Panc1 (cell line): Measurements from ENCODE around the gene NCKAP5.

Experiments used
- CTCF ChIP-seq: fragments of 450-650 bp; IDR thresholded peaks from 2 replicates; pipeline ENCODE4 v1.5.1; 2017; ENCODE audit warnings: mild to moderate bottlenecking
- POLR2AphosphoS5 ChIP-seq: IDR thresholded peaks from 2 replicates; pipeline ENCODE4 v1.6.1; 2012; ENCODE audit warnings: mild to moderate bottlenecking, low read depth, low read length, moderate library complexity
- TCF7L2 ChIP-seq: IDR thresholded peaks from 2 replicates; pipeline ENCODE4 v1.6.1; 2011; ENCODE audit warnings: mild to moderate bottlenecking, low read depth, low read length, inconsistent platforms

DNA sequence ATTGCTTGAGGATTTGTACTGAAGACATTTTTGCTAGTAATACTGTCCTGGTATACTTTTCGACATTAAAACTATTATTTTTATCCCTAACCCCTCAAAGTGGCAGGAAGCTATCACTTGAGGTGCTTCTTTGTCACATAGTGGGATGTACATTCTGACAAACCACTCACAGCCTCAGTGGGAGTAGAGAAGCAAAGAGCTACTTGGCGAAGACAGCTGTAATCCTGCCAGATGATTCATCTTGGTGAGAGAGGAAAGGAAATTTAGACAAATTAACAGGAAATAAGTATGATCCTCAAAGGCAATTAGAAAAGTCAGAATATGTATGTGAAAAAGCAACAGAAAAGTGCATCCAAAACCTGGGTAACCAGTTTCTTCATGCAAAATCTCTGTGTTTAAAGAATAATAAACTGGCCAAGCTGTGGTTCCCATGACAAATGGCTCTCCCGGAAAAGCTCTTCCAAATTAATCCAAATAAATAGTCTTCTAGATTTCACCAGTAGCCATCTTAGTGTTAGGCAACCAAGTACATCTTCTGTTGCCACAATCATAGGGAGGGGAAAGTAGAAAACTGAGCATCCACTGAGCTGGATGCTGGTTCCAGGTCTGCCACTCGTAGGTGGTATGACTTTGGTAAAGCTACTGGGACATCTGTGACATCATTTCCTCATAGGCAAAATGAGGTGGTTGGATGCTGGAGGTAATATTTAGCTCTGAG lies 590.3 kb downstream of the NCKAP5 start:
- TF ChIP-seq CTCF (no peak), POLR2AphosphoS5 (no peak), TCF7L2 (no peak)
